GM12864 (cell line): ENCODE results near the gene SMPD2.

ENCODE experiments used
- DNase-seq: peaks from one replicate; pipeline ENCODE4 v3.0.0-alpha.2; 2011; ENCODE audit warnings: low read depth
- H3K4me3 ChIP-seq: 2 replicates; pipeline ENCODE4 v1.5.1; 2011; ENCODE audit warnings: mild to moderate bottlenecking, low read depth, low read length, control low read depth
- CTCF ChIP-seq: IDR thresholded peaks from 2 replicates; pipeline ENCODE4 v1.5.1; 2011; ENCODE audit warnings: low read depth, mild to moderate bottlenecking, moderate library complexity, low read length, control low read depth, inconsistent platforms; ENCODE audit errors: missing control alignments

SMPD2 gene

GRCh38 chr6:109477725-109478124 is 37.2 kb downstream of the SMPD2 start:
- DNase-seq, result no peak
- TF ChIP-seq CTCF, result no peak
- H3K4me3 ChIP-seq, result no peak overlapping the region

- peak overlapping the region; percentile 21; the same call in 1 of the 2 replicates for H3K4me3 ChIP-seq
- no peak for TF ChIP-seq CTCF
- no peak for DNase-seq
These were observed 37.8 kb downstream of the SMPD2 start for GRCh38 chr6:109478222-109478805.

GRCh38 chr6:109478841-109479624 is 38.5 kb downstream of the SMPD2 start:
- no peak for TF ChIP-seq CTCF
- DNase-seq, result no peak
- peak overlapping the region; percentile 38 for H3K4me3 ChIP-seq

GRCh38 chr6:109480993-109481480 is 40.5 kb downstream of the SMPD2 start:
- TF ChIP-seq CTCF, result no peak
- DNase-seq, result no peak
- peak overlapping the region; percentile 16; the same call in 1 of the 2 replicates for H3K4me3 ChIP-seq

GRCh38 chr6:109482905-109483734 is 42.6 kb downstream of the SMPD2 start, which contains the start of gene ZBTB24:
ZBTB24 (minus strand) TSS chr6:109483219; CDS start chr6:109482026, 1,193 bp downstream.
- TF ChIP-seq CTCF, result no peak
- peak within 1 kb of the TSS; percentile 92 for H3K4me3 ChIP-seq
- peak; percentile 58 for DNase-seq

GRCh38 chr6:109483735-109484057 is 43.2 kb downstream of the SMPD2 start:
- H3K4me3 ChIP-seq, result peak overlapping the region; percentile 42
- no peak for TF ChIP-seq CTCF
- DNase-seq, result no peak
